Neural cell (in vitro differentiated cells): ENCODE data around the gene USP10. TPM values are rescaled to one million over a fixed set of nuclear protein-coding genes. Genes with fewer than 3 reads are reported as not detected.

ENCODE experiments used
- H2AFZ ChIP-seq: fragments of 200-600, 300-800 bp; sonication (generic), shearing (Covaris generic); 2 replicates; pipeline ENCODE4 v1.6.0; 2014; ENCODE audit warnings: low read depth, mild to moderate bottlenecking, antibody characterized with exemption, low read length, moderate library complexity
- H3F3A ChIP-seq: fragments of 200-600 bp; shearing (Covaris generic); 2 replicates; pipeline ENCODE4 v1.6.1; 2016; ENCODE audit warnings: mild to moderate bottlenecking, moderate library complexity, mixed read lengths, antibody characterized with exemption, low read length; ENCODE audit not compliant: insufficient read depth, poor library complexity, severe bottlenecking
- H3K27ac ChIP-seq: fragments of 200-600, 300-800 bp; sonication (generic), shearing (Covaris generic); 2 replicates; pipeline ENCODE4 v1.5.1; 2014; ENCODE audit warnings: mild to moderate bottlenecking, low read length, moderate library complexity
- H3K27me3 ChIP-seq: fragments of 300-800, 200-600 bp; sonication (generic), shearing (Covaris generic); 2 replicates; pipeline ENCODE4 v1.6.0; 2014; ENCODE audit warnings: mild to moderate bottlenecking, low read depth, low read length, moderate library complexity; ENCODE audit not compliant: insufficient read depth
- H3K36me3 ChIP-seq: fragments of 300-800, 200-600 bp; sonication (generic), shearing (Covaris generic); 2 replicates; pipeline ENCODE4 v1.5.1; 2014; ENCODE audit warnings: mild to moderate bottlenecking, antibody characterized with exemption, low read length, moderate library complexity; ENCODE audit not compliant: insufficient read depth
- H3K4me2 ChIP-seq: fragments of 300-800, 200-600 bp; sonication (generic), shearing (Covaris generic); 2 replicates; pipeline ENCODE4 v1.6.0; 2014; ENCODE audit warnings: mild to moderate bottlenecking, low read length
- H3K4me3 ChIP-seq: fragments of 300-800, 200-600 bp; sonication (generic), shearing (Covaris generic); 2 replicates; pipeline ENCODE4 v1.5.1; 2014; ENCODE audit warnings: mild to moderate bottlenecking, low read length, moderate library complexity
- H3K79me2 ChIP-seq: fragments of 200-600 bp; shearing (Covaris generic); replicated peaks from 2 replicates; pipeline ENCODE4 v1.6.0; 2014; ENCODE audit warnings: mild to moderate bottlenecking, low read length, moderate library complexity; ENCODE audit not compliant: insufficient read depth
- H3K9ac ChIP-seq: fragments of 300-800, 200-600 bp; sonication (generic), shearing (Covaris generic); 2 replicates; pipeline ENCODE4 v1.6.1; 2016; ENCODE audit warnings: mild to moderate bottlenecking, low read length, mixed read lengths
- H3K9me2 ChIP-seq: fragments of 200-600 bp; shearing (Covaris generic); 2 replicates; pipeline ENCODE4 v1.6.1; 2016; ENCODE audit warnings: mild to moderate bottlenecking, low read length, mixed read lengths; ENCODE audit not compliant: insufficient read depth
- H3K9me3 ChIP-seq: fragments of 200-600, 300-800 bp; sonication (generic), shearing (Covaris generic); 2 replicates; pipeline ENCODE4 v1.6.1; 2016; ENCODE audit warnings: mild to moderate bottlenecking, mixed run types, low read length, moderate library complexity, mixed read lengths
- H4K20me1 ChIP-seq: fragments of 200-600 bp; shearing (Covaris generic); 2 replicates; pipeline ENCODE4 v1.6.1; 2016; ENCODE audit warnings: mild to moderate bottlenecking, mixed run types; ENCODE audit not compliant: insufficient read depth
- CTCF ChIP-seq: fragments of 450-650 bp; IDR thresholded peaks from 2 replicates; pipeline ENCODE4 v1.5.1; 2014; ENCODE audit warnings: antibody characterized with exemption, mild to moderate bottlenecking, moderate library complexity; ENCODE audit not compliant: poor library complexity, severe bottlenecking
- EP300 ChIP-seq: fragments of 450-650 bp; conservative IDR thresholded peaks from 2 replicates; pipeline ENCODE4 v1.6.1; 2014; ENCODE audit warnings: antibody characterized with exemption, mild to moderate bottlenecking, moderate library complexity; ENCODE audit not compliant: poor library complexity, severe bottlenecking
- EZH2 ChIP-seq: fragments of 200-600, 300-800 bp; shearing (Covaris generic), sonication (generic); IDR thresholded peaks from 2 replicates; pipeline ENCODE4 v1.6.1; 2014; ENCODE audit warnings: antibody characterized with exemption, low read length, borderline replicate concordance, mild to moderate bottlenecking; ENCODE audit not compliant: insufficient read depth, poor library complexity, severe bottlenecking
- MXI1 ChIP-seq: fragments of 450-650 bp; conservative IDR thresholded peaks from 2 replicates; pipeline ENCODE4 v1.6.1; 2014; ENCODE audit warnings: antibody characterized with exemption, mild to moderate bottlenecking; ENCODE audit not compliant: poor library complexity, severe bottlenecking
- POLR2AphosphoS5 ChIP-seq: IDR thresholded peaks from 2 replicates; pipeline ENCODE4 v1.6.1; 2012
- RAD21 ChIP-seq: fragments of 450-650 bp; conservative IDR thresholded peaks from 2 replicates; pipeline ENCODE4 v1.6.1; 2014; ENCODE audit warnings: antibody characterized with exemption, mild to moderate bottlenecking, moderate library complexity
- SMC3 ChIP-seq: fragments of 450-650 bp; conservative IDR thresholded peaks from 2 replicates; pipeline ENCODE4 v1.6.1; 2014; ENCODE audit warnings: antibody characterized with exemption, mild to moderate bottlenecking, moderate library complexity; ENCODE audit not compliant: poor library complexity
- TAF1 ChIP-seq: IDR thresholded peaks from 2 replicates; pipeline ENCODE4 v1.6.1; 2012; ENCODE audit warnings: low read depth
- polyA plus RNA-seq: library from polyadenylated mRNA; depleted of rRNA; stranded (reverse); fragments of >200 nt; gene quantifications from 2 replicates; pipeline ENCODE4 v1.2.3, GENCODE V29; 2014
- TF ChIP-seq, protein P1 (sequence below): IDR thresholded peaks from 2 replicates; pipeline ENCODE4 v1.6.1; 2012; ENCODE audit warnings: borderline replicate concordance

The USP10 gene
- polyA plus RNA-seq, 1 donor from 2014 or later = 48.9 TPM

DNA sequence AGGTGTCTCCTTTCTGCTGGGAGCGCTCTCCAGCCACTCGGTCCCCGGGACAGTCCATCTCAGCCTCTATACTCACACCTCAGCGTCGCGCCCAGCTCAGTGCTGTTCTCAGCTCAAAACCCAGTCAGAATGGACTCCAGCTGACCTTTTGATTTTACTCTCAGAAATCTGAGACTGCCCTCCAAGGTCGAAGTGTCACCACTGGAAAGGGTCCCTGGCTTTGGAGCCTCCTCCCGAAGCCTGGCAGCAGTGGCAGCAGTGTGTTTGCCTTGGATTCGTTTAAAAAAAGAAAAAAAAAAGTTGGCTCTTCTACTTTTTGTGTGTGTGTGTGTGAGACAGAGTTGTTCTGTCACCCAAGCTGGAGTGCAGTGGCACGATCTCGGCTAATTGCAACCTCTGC, 41.1 kb upstream of the USP10 start:
- Histone ChIP-seq H3K9ac (no peak overlapping the region), H3K79me2 (no peaks in the 10 kb centered on the region), H2AFZ (no peak overlapping the region), H3K9me2 (no peaks in the 10 kb centered on the region), H3K27me3 (no peaks in the 10 kb centered on the region), H3K4me3 (no peak overlapping the region), H3K27ac (no peak overlapping the region), H3K4me2 (no peak overlapping the region), H3K36me3 (no peaks in the 10 kb centered on the region), H3F3A (no peaks in the 10 kb centered on the region), H4K20me1 (no peaks in the 10 kb centered on the region), H3K9me3 (no peaks in the 10 kb centered on the region)
- no peak for TF ChIP-seq CTCF
- TF ChIP-seq TAF1 = no peak
- no peak for TF ChIP-seq SMC3
- no peak for TF ChIP-seq POLR2AphosphoS5
- TF ChIP-seq EZH2 = no peak
- no peak for TF ChIP-seq RAD21
- TF ChIP-seq EP300 = no peak
- TF ChIP-seq, protein P1, sequence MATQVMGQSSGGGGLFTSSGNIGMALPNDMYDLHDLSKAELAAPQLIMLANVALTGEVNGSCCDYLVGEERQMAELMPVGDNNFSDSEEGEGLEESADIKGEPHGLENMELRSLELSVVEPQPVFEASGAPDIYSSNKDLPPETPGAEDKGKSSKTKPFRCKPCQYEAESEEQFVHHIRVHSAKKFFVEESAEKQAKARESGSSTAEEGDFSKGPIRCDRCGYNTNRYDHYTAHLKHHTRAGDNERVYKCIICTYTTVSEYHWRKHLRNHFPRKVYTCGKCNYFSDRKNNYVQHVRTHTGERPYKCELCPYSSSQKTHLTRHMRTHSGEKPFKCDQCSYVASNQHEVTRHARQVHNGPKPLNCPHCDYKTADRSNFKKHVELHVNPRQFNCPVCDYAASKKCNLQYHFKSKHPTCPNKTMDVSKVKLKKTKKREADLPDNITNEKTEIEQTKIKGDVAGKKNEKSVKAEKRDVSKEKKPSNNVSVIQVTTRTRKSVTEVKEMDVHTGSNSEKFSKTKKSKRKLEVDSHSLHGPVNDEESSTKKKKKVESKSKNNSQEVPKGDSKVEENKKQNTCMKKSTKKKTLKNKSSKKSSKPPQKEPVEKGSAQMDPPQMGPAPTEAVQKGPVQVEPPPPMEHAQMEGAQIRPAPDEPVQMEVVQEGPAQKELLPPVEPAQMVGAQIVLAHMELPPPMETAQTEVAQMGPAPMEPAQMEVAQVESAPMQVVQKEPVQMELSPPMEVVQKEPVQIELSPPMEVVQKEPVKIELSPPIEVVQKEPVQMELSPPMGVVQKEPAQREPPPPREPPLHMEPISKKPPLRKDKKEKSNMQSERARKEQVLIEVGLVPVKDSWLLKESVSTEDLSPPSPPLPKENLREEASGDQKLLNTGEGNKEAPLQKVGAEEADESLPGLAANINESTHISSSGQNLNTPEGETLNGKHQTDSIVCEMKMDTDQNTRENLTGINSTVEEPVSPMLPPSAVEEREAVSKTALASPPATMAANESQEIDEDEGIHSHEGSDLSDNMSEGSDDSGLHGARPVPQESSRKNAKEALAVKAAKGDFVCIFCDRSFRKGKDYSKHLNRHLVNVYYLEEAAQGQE = no peak
- no peak for TF ChIP-seq MXI1

- Histone ChIP-seq H3K27me3 (no peaks in the 10 kb centered on the region), H3K4me2 (no peak overlapping the region), H3K4me3 (no peak overlapping the region), H3K9me2 (no peaks in the 10 kb centered on the region), H2AFZ (no peak overlapping the region), H3K27ac (no peak overlapping the region), H3F3A (no peaks in the 10 kb centered on the region), H3K9ac (no peak overlapping the region), H3K9me3 (no peaks in the 10 kb centered on the region), H4K20me1 (no peaks in the 10 kb centered on the region), H3K79me2 (no peaks in the 10 kb centered on the region), H3K36me3 (no peaks in the 10 kb centered on the region)
- TF ChIP-seq EP300 (no peak), CTCF (no peak), SMC3 (no peak), RAD21 (no peak), MXI1 (no peak), POLR2AphosphoS5 (no peak), TAF1 (no peak), EZH2 (no peak)
- TF ChIP-seq, protein P1 = no peak
These were observed 40.0 kb upstream of the USP10 start for GRCh38 chr16:84659656-84660300.
